Effector CD8-positive, alpha-beta T cell (primary cell): Measurements from ENCODE around the gene EDNRA.

Source experiments
- DNase-seq: peaks from one replicate; lab custom pipeline; 2025; lab: John Stamatoyannopoulos, UW

EDNRA gene

GRCh38 chr4:147498031-147498660 is 17.2 kb downstream of the EDNRA start:
- no peak for DNase-seq

- DNase-seq = no peak
These were observed 27.4 kb downstream of the EDNRA start for GRCh38 chr4:147508346-147508745.

GRCh38 chr4:147509386-147509785 is 28.5 kb downstream of the EDNRA start:
- no peak for DNase-seq

GRCh38 chr4:147510962-147511668 is 30.2 kb downstream of the EDNRA start:
- no peak for DNase-seq

GRCh38 chr4:147513091-147513490 is 32.2 kb downstream of the EDNRA start:
- no peak for DNase-seq

GRCh38 chr4:147513952-147514351 is 33.1 kb downstream of the EDNRA start:
- DNase-seq = no peak

- DNase-seq = no peak
These were observed 34.5 kb downstream of the EDNRA start for GRCh38 chr4:147515220-147515936.

GRCh38 chr4:147516133-147516532 is 35.2 kb downstream of the EDNRA start:
- DNase-seq = no peak

- DNase-seq = no peak
These were observed 37.2 kb downstream of the EDNRA start for GRCh38 chr4:147518086-147518485.

GRCh38 chr4:147518846-147519767 is 38.2 kb downstream of the EDNRA start:
- peak; percentile 4 for DNase-seq

GRCh38 chr4:147524601-147525000 is 43.7 kb downstream of the EDNRA start:
- no peak for DNase-seq

- DNase-seq = no peak
These were observed 44.8 kb downstream of the EDNRA start for GRCh38 chr4:147525494-147526271.

- no peak for DNase-seq
These were observed 45.4 kb downstream of the EDNRA start for GRCh38 chr4:147526272-147526654.

- no peak for DNase-seq
These were observed 47.2 kb downstream of the EDNRA start for GRCh38 chr4:147528054-147528453.

- no peak for DNase-seq
These were observed 49.2 kb downstream of the EDNRA start for GRCh38 chr4:147530134-147530533.

GRCh38 chr4:147530723-147531122 is 49.8 kb downstream of the EDNRA start:
- DNase-seq = no peak

- DNase-seq = no peak
These were observed 52.0 kb downstream of the EDNRA start for GRCh38 chr4:147532896-147533295.

GRCh38 chr4:147533331-147533730 is 52.4 kb downstream of the EDNRA start:
- no peak for DNase-seq

GRCh38 chr4:147535124-147535523 is 54.2 kb downstream of the EDNRA start:
- no peak for DNase-seq

GRCh38 chr4:147538711-147539110 is 57.8 kb downstream of the EDNRA start:
- DNase-seq = no peak

- DNase-seq = no peak
These were observed 59.1 kb downstream of the EDNRA start for GRCh38 chr4:147539959-147540358.
